Large intestine (tissue), 3 donors: ENCODE data around the gene NOS3. TPM values are rescaled to one million over a fixed set of nuclear protein-coding genes. Genes with fewer than 3 reads are reported as not detected.
A peak's percentile ranks its signal among the peaks of the same experiment; 100 is the strongest.

Experiments used
- DNase-seq, 2 donors: peaks; one replicate each; pipeline versions ENCODE4 v3.0.0 to v3.0.0-alpha.2; 2013
- H3K27ac ChIP-seq: one replicate; pipeline ENCODE4 v1.5.1; 2013; ENCODE audit warnings: low read length
- H3K27me3 ChIP-seq: 2 replicates; pipeline ENCODE4 v1.6.1; 2013; ENCODE audit warnings: low read length; ENCODE audit not compliant: control insufficient read depth, insufficient read depth
- H3K36me3 ChIP-seq: 2 replicates; pipeline ENCODE4 v1.6.1; 2013; ENCODE audit warnings: low read length; ENCODE audit not compliant: control insufficient read depth, insufficient read depth
- H3K4me1 ChIP-seq: one replicate; pipeline ENCODE4 v1.6.1; 2013; ENCODE audit warnings: low read length; ENCODE audit not compliant: control insufficient read depth, insufficient read depth
- H3K4me3 ChIP-seq: one replicate; pipeline ENCODE4 v1.5.1; 2013; ENCODE audit warnings: low read length
- H3K9me3 ChIP-seq: one replicate; pipeline ENCODE4 v1.6.1; 2013; ENCODE audit warnings: mild to moderate bottlenecking, low read depth, low read length, moderate library complexity; ENCODE audit not compliant: control insufficient read depth
- WGBS: methylation state at CpG from one replicate; pipeline ENCODE4 v1.1.5; 2013; ENCODE audit warnings: low lambda C conversion rate; ENCODE audit not compliant: insufficient coverage; 5-methylcytosine and 5-hydroxymethylcytosine counted together
- polyA plus RNA-seq: library from polyadenylated mRNA; unstranded; fragments of 120-200 nt; gene quantifications from one replicate; pipeline ENCODE4 v1.2.1, GENCODE V29; 2013

Gene NOS3
- polyA plus RNA-seq, 1 donor, result 10.3 TPM

DNA sequence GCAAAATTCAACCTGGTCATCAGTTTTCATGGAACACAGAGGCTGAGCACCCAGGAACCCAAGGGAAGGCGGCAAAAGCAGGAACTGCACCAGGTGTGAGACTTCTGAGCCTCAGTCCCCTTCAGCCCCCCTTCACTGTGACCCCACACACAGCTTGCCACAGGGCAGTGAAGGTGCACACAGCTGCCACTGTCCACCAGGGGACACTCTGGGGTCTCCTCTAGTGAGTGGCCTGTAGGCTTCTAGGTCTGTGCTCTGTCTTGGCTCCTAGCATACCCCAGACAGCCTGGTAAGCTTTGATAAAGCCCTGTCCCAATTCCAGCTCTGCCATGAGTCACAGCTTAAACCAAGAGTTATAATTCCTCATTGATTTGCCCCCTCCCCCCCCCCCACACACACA is 24.8 kb upstream of the NOS3 start:
- peaks cover 20% of the 10 kb centered on the region for H3K4me1 ChIP-seq
- H3K9me3 ChIP-seq, result no peaks in the 10 kb centered on the region
- no peak for DNase-seq
- peaks cover 3% of the 10 kb centered on the region for H3K27me3 ChIP-seq
- no peaks in the 10 kb centered on the region for H3K36me3 ChIP-seq
- no CpG with 5 or more reads among the region's 1 CpG for WGBS
- H3K4me3 ChIP-seq, result no peak overlapping the region
- no peak overlapping the region for H3K27ac ChIP-seq

GRCh38 chr7:150967349-150967748 is 23.5 kb upstream of the NOS3 start:
- H3K4me1 ChIP-seq, result peaks cover 28% of the 10 kb centered on the region
- WGBS, result 79% methylated on average over 5 of the region's 6 CpGs

DNA sequence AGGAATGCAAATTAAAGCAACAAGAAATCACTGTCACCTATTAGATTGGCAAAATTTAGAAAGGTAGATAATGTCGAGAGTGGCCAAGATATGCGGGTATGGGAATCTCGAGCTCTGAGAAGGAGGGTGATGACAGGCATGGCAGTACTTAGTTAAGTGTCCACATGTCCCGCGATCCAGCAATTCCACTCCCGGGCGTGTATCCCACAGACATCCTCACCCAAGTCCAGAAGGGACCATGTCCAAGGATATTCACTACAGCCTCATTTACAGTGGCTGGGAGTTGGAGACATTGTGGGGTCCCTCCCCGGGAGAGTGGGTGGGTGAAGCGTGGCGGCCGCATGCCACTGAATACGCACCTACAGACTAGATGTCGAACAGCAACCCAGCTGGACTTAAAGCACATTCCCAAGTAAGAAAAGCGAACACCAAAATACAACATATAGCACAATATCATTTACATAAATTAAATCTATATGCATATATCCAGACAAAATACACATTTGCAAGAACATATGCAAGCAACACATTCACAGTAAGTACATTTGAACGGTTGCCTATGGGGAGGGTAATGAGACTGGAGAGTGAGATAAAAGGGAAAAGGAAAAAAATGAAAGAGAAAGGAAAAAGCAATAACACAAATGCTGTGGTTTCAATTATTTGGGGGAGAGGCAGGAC is 22.6 kb upstream of the NOS3 start:
- no peaks in the 10 kb centered on the region for H3K36me3 ChIP-seq
- H3K27me3 ChIP-seq, result peaks cover 3% of the 10 kb centered on the region
- H3K4me1 ChIP-seq, result peaks cover 29% of the 10 kb centered on the region
- H3K9me3 ChIP-seq, result no peaks in the 10 kb centered on the region
- no peak overlapping the region for H3K4me3 ChIP-seq
- no peak for DNase-seq
- no peak overlapping the region for H3K27ac ChIP-seq
- WGBS, result 74% methylated on average over 4 of the region's 15 CpGs

More at GRCh38 chr7:150967349-150967748, 23.5 kb upstream of the NOS3 start:
- DNase-seq, result no peak
- no peaks in the 10 kb centered on the region for H3K36me3 ChIP-seq
- no peak overlapping the region for H3K4me3 ChIP-seq
- H3K27me3 ChIP-seq, result peaks cover 3% of the 10 kb centered on the region
- no peaks in the 10 kb centered on the region for H3K9me3 ChIP-seq
- H3K27ac ChIP-seq, result no peak overlapping the region

DNA sequence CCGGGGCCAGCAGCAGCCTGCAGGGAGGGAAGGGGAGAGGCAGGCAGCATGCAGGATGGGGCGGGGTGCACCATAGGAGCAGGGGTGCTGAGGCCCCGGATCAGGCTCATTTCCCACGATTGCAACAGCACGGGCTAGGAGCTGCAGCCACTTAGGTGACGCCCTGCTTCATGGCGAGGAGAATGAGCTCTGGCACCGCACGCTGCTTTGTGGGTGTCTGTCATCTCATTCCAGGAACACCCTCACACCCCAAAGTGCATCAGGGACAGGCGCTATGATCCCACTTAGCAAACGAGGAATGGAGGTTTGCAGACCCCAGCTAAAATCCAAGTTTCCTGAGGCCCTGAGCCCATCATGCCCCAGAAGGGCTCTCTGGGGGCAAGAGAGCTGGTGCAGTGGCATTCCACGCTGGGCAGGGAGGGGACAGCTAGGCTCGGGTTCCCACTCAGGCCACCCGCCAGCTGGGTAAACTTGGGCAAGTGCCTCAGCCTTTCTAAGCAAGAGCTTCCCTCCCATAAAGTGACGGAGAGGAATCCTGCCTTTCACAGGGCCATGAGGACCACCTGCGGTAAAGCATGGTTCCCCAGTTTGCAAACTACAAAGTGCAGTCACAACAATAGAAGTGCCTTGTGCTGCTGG is 22.0 kb upstream of the NOS3 start:
- DNase-seq, result no peak
- Histone ChIP-seq H3K4me3 (no peak overlapping the region), H3K27me3 (peaks cover 3% of the 10 kb centered on the region), H3K27ac (no peak overlapping the region), H3K4me1 (peaks cover 35% of the 10 kb centered on the region), H3K36me3 (no peaks in the 10 kb centered on the region), H3K9me3 (no peaks in the 10 kb centered on the region)
- WGBS, result no CpG with 5 or more reads among the region's 16 CpGs

GRCh38 chr7:150969475-150969874 is 21.3 kb upstream of the NOS3 start:
- Histone ChIP-seq H3K4me3 (no peak overlapping the region), H3K36me3 (no peaks in the 10 kb centered on the region), H3K4me1 (peaks cover 40% of the 10 kb centered on the region), H3K9me3 (no peaks in the 10 kb centered on the region), H3K27me3 (peaks cover 3% of the 10 kb centered on the region), H3K27ac (no peak overlapping the region)
- no peak for DNase-seq
- no CpG with 5 or more reads among the region's 7 CpGs for WGBS

GRCh38 chr7:150970424-150970823 is 20.4 kb upstream of the NOS3 start:
- WGBS, result no CpG with 5 or more reads among the region's 11 CpGs
- Histone ChIP-seq H3K4me1 (peaks cover 47% of the 10 kb centered on the region), H3K36me3 (no peaks in the 10 kb centered on the region), H3K4me3 (no peak overlapping the region), H3K9me3 (no peaks in the 10 kb centered on the region), H3K27ac (peak overlapping the region; percentile 70), H3K27me3 (peaks cover 3% of the 10 kb centered on the region)
- DNase-seq, result no peak

- H3K4me3 ChIP-seq, result no peak overlapping the region
- no peaks in the 10 kb centered on the region for H3K36me3 ChIP-seq
- peaks cover 57% of the 10 kb centered on the region for H3K4me1 ChIP-seq
- H3K27me3 ChIP-seq, result peaks cover 6% of the 10 kb centered on the region
- H3K9me3 ChIP-seq, result no peaks in the 10 kb centered on the region
- H3K27ac ChIP-seq, result peak overlapping the region; percentile 70
- WGBS, result 9% methylated on average over 4 of the region's 16 CpGs
- DNase-seq, result peak; percentile 65 to 81
Measured at GRCh38 chr7:150971242-150972022, 19.4 kb upstream of the NOS3 start.

GRCh38 chr7:150972023-150972468 is 18.8 kb upstream of the NOS3 start:
- H3K36me3 ChIP-seq, result no peaks in the 10 kb centered on the region
- peaks cover 11% of the 10 kb centered on the region for H3K27me3 ChIP-seq
- H3K4me3 ChIP-seq, result no peak overlapping the region
- peaks cover 63% of the 10 kb centered on the region for H3K4me1 ChIP-seq
- no peak for DNase-seq
- H3K27ac ChIP-seq, result peak overlapping the region; percentile 70
- no peaks in the 10 kb centered on the region for H3K9me3 ChIP-seq
- WGBS, result no CpG with 5 or more reads among the region's 12 CpGs

DNA sequence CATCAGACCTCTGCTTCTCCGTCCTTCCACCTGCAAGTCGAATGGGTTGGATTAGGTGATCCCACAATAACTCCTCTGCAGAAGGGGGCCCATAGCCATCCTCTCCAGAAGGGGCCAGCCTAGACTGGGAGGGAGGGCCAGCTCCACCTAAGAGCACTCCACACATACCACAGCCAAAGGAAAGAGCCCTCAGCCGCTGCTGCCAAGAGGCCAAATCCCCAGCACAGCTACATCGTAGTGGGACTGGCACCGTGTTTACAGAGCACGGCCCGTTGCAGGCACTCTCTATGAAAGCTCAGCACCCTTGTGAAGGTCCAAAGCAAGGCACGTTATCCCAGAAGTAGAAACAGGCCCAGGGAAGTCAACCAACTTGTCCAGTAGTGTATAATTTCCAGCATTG is 18.1 kb upstream of the NOS3 start:
- Histone ChIP-seq H3K4me3 (no peak overlapping the region), H3K27me3 (peaks cover 16% of the 10 kb centered on the region), H3K27ac (no peak overlapping the region), H3K36me3 (no peaks in the 10 kb centered on the region), H3K9me3 (no peaks in the 10 kb centered on the region), H3K4me1 (peaks cover 67% of the 10 kb centered on the region)
- DNase-seq, result no peak
- WGBS, result no CpG with 5 or more reads among the region's 8 CpGs

- peak overlapping the region; percentile 10 for H3K4me3 ChIP-seq
- peaks cover 21% of the 10 kb centered on the region for H3K27me3 ChIP-seq
- no peaks in the 10 kb centered on the region for H3K9me3 ChIP-seq
- peak overlapping the region; percentile 63 for H3K27ac ChIP-seq
- WGBS, result no CpG with 5 or more reads among the region's 27 CpGs
- H3K4me1 ChIP-seq, result peaks cover 71% of the 10 kb centered on the region
- H3K36me3 ChIP-seq, result no peaks in the 10 kb centered on the region
- peak; percentile 48 to 79 for DNase-seq
Measured at GRCh38 chr7:150973571-150974451, 17.0 kb upstream of the NOS3 start.
